ENCODE results near the gene VWA2. TPM values are rescaled to one million over a fixed set of nuclear protein-coding genes. Genes with fewer than 3 reads are reported as not detected.

The VWA2 gene
- polyA plus RNA-seq, 3 donors = not detected

DNA sequence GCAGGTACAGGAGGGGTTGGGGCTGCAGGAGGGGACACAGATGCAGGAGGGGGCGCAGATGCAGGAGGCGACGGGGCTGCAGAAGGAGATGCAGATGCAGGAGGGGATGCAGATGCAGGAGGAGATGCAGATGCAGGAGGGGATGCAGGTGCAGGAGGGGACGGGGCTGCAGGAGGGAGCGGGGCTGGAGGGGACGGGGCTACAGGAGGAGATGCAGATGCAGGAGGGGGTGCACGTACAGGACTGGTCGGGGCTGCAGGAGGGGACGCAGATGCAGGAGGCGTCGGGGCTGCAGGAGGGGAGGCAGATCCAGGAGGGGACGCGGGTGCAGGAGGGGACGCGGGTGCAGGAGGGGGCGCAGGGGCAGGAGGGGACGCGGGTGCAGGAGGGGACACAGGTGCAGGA, 66.5 kb downstream of the VWA2 start:
- no peaks in the 10 kb centered on the region for H4K20me1 ChIP-seq (ENCODE audit: insufficient read depth, low read length)
- TF ChIP-seq, protein P1, sequence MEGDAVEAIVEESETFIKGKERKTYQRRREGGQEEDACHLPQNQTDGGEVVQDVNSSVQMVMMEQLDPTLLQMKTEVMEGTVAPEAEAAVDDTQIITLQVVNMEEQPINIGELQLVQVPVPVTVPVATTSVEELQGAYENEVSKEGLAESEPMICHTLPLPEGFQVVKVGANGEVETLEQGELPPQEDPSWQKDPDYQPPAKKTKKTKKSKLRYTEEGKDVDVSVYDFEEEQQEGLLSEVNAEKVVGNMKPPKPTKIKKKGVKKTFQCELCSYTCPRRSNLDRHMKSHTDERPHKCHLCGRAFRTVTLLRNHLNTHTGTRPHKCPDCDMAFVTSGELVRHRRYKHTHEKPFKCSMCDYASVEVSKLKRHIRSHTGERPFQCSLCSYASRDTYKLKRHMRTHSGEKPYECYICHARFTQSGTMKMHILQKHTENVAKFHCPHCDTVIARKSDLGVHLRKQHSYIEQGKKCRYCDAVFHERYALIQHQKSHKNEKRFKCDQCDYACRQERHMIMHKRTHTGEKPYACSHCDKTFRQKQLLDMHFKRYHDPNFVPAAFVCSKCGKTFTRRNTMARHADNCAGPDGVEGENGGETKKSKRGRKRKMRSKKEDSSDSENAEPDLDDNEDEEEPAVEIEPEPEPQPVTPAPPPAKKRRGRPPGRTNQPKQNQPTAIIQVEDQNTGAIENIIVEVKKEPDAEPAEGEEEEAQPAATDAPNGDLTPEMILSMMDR (IDR thresholded peaks at IDR 0.05) = no peak
- no peak for DNase-seq
- H2AFZ ChIP-seq (ENCODE audit: insufficient read depth, low read depth, low read length, poor library complexity, severe bottlenecking) = no peak overlapping the region
- peak overlapping the region; percentile 78 for H3K4me2 ChIP-seq (replicated peaks; ENCODE audit: extremely low read depth, low read length, poor library complexity, severe bottlenecking)
- H3K27ac ChIP-seq (ENCODE audit: low read depth in 1 of 2, low read length in 2 of 2) = no peak overlapping the region
- no peak overlapping the region for H3K9ac ChIP-seq (ENCODE audit: insufficient read depth, low read length, poor library complexity, severe bottlenecking)
- Mint-ChIP-seq H3K27ac (no peak overlapping the region), H3K27me3 (ENCODE audit: low read depth in 3 of 3) (peaks cover 8 to 12% (median 8%) of the 10 kb centered on the region in 3 donors), H3K36me3 (no peaks in the 10 kb centered on the region), H3K9me3 (peaks cover 0 to 2% (median 0%) of the 10 kb centered on the region in 7 donors), H3K4me3 (peak overlapping the region in 1 of 2 donors; percentile 39), H3K4me1 (peaks cover 13% of the 10 kb centered on the region)
- no peaks in the 10 kb centered on the region for H3K36me3 ChIP-seq (replicated peaks in 1 of 2; ENCODE audit: control insufficient read depth in 1 of 2, insufficient read depth in 2 of 2, low read length in 2 of 2)
- no peaks in the 10 kb centered on the region for H3K9me3 ChIP-seq (replicated peaks in 1 of 2; ENCODE audit: control insufficient read depth in 1 of 2, insufficient read depth in 1 of 2, low read length in 2 of 2)
- H3K4me1 ChIP-seq (ENCODE audit: control insufficient read depth in 1 of 2, insufficient read depth in 2 of 2, low read length in 2 of 2) = peaks cover 8 to 11% of the 10 kb centered on the region in 2 donors
- H3K79me2 ChIP-seq (ENCODE audit: insufficient read depth, low read length) = no peaks in the 10 kb centered on the region
- 98% methylated on average over 18 of the region's 18 CpGs for WGBS (ENCODE audit: insufficient coverage)
- intact Hi-C loops (cut with micrococcal nuclease) = no loop called here
- H3K4me3 ChIP-seq (replicated peaks in 1 of 3; ENCODE audit: low read depth in 2 of 3, low read length in 3 of 3) = no peak overlapping the region
- no peaks in the 10 kb centered on the region for H3K27me3 ChIP-seq (ENCODE audit: control insufficient read depth in 2 of 2, insufficient read depth in 2 of 2, low read length in 2 of 2)

DNA sequence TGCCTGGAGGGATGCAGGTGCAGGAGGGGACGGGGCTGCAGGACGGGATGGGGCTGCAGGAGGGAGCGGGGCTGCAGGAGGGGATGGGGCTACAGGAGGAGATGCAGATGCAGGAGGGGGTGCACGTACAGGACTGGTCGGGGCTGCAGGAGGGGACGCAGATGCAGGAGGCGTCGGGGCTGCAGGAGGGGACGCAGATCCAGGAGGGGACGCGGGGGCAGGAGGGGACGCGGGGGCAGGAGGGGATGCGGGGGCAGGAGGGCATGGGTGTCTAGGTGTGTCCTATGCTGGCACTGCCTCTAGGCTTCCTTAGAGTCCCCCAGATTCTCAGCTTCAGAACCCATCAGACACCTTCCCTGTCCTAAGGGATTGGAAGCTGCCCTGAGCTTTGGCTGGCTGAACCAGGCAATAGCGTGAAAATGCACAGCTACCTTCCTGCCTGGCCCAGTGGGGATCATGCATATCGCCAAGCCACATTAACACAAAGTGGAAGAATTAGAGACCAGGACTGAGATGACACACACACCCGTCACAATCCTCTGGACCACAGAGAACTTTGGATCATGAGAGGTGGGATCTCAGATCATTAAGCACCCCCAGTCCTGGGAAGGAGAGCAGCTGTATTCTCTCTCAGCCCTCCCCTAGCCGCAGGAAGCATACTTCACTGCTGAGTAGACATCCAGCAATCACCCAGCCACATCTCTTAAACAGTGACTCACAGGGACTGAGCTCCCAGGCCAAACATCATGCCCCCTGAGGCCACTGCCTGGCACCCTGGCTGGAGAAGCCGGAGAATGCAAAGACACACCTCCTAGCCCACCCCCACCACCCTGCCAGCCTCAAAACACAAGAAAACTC, 67.3 kb downstream of the VWA2 start:
- no peak overlapping the region for H3K4me2 ChIP-seq (replicated peaks; ENCODE audit: extremely low read depth, low read length, poor library complexity, severe bottlenecking)
- no peak overlapping the region for H3K4me3 ChIP-seq (replicated peaks in 1 of 3; ENCODE audit: low read depth in 2 of 3, low read length in 3 of 3)
- H3K36me3 ChIP-seq (replicated peaks in 1 of 2; ENCODE audit: control insufficient read depth in 1 of 2, insufficient read depth in 2 of 2, low read length in 2 of 2) = no peaks in the 10 kb centered on the region
- H3K27ac ChIP-seq (ENCODE audit: low read depth in 1 of 2, low read length in 2 of 2) = no peak overlapping the region
- no peak overlapping the region for H3K27ac Mint-ChIP-seq
- no peaks in the 10 kb centered on the region for H3K9me3 ChIP-seq (replicated peaks in 1 of 2; ENCODE audit: control insufficient read depth in 1 of 2, insufficient read depth in 1 of 2, low read length in 2 of 2)
- no peak overlapping the region for H3K9ac ChIP-seq (ENCODE audit: insufficient read depth, low read length, poor library complexity, severe bottlenecking)
- H3K9me3 Mint-ChIP-seq = peaks cover 0 to 2% (median 0%) of the 10 kb centered on the region in 7 donors
- no peaks in the 10 kb centered on the region for H4K20me1 ChIP-seq (ENCODE audit: insufficient read depth, low read length)
- H3K27me3 Mint-ChIP-seq (ENCODE audit: low read depth in 3 of 3) = peaks cover 8 to 12% (median 8%) of the 10 kb centered on the region in 3 donors
- no peak overlapping the region for H3K4me3 Mint-ChIP-seq
- H2AFZ ChIP-seq (ENCODE audit: insufficient read depth, low read depth, low read length, poor library complexity, severe bottlenecking) = no peak overlapping the region
- WGBS (ENCODE audit: insufficient coverage) = 93% methylated on average over 4 of the region's 19 CpGs
- TF ChIP-seq, protein P1 (IDR thresholded peaks at IDR 0.05) = no peak
- intact Hi-C loops (cut with micrococcal nuclease) = no loop called here
- no peaks in the 10 kb centered on the region for H3K79me2 ChIP-seq (ENCODE audit: insufficient read depth, low read length)
- H3K36me3 Mint-ChIP-seq = no peaks in the 10 kb centered on the region
- no peak for DNase-seq
- peaks cover 8 to 11% of the 10 kb centered on the region in 2 donors for H3K4me1 ChIP-seq (ENCODE audit: control insufficient read depth in 1 of 2, insufficient read depth in 2 of 2, low read length in 2 of 2)
- peaks cover 13% of the 10 kb centered on the region for H3K4me1 Mint-ChIP-seq
- no peaks in the 10 kb centered on the region for H3K27me3 ChIP-seq (ENCODE audit: control insufficient read depth in 2 of 2, insufficient read depth in 2 of 2, low read length in 2 of 2)

Data from CD14-positive monocyte (primary cell).